ENCODE data around the gene CCNB1.
A peak's percentile ranks its signal among the peaks of the same experiment; 100 is the strongest.
"Not testable (repeated sequence)": the region's sequence is repeated elsewhere in the genome, so short reads cannot be mapped to it uniquely, and the experiment has no call there.

CCNB1 gene

GRCh38 chr5:69187342-69187741, 20.4 kb downstream of the CCNB1 start:
- DNase-seq: no peak

GRCh38 chr5:69188811-69189161, 21.8 kb downstream of the CCNB1 start:
- no peak for DNase-seq

- DNase-seq: peak; percentile 83 to 91
These were observed 22.5 kb downstream of the CCNB1 start, which contains the start of gene CENPH for GRCh38 chr5:69189162-69190086. Gene CENPH (plus strand): TSS chr5:69189583. CDS start chr5:69189635, 52 bp downstream.

- no peak for DNase-seq
These were observed 35.5 kb downstream of the CCNB1 start for GRCh38 chr5:69202497-69202896.

GRCh38 chr5:69206528-69207190, 39.7 kb downstream of the CCNB1 start:
- DNase-seq: no peak

- no peak for DNase-seq
These were observed 42.7 kb downstream of the CCNB1 start for GRCh38 chr5:69209602-69210001.

- no peak for DNase-seq
These were observed 44.2 kb downstream of the CCNB1 start for GRCh38 chr5:69211200-69211599.

GRCh38 chr5:69212022-69212421, 45.1 kb downstream of the CCNB1 start:
- DNase-seq: no peak

- no peak for DNase-seq
These were observed 46.7 kb downstream of the CCNB1 start for GRCh38 chr5:69213513-69214215.

- DNase-seq: no peak
These were observed 50.2 kb downstream of the CCNB1 start for GRCh38 chr5:69217151-69217511.

- peak; percentile 83 to 92 for DNase-seq
These were observed 50.9 kb downstream of the CCNB1 start for GRCh38 chr5:69217548-69218526.

GRCh38 chr5:69219939-69220338, 53.0 kb downstream of the CCNB1 start:
- no peak for DNase-seq

GRCh38 chr5:69220371-69220770, 53.4 kb downstream of the CCNB1 start:
- not testable (repeated sequence) for DNase-seq

- not testable (repeated sequence) for DNase-seq
These were observed 53.9 kb downstream of the CCNB1 start for GRCh38 chr5:69220833-69221232.

- DNase-seq: no peak
These were observed 57.6 kb downstream of the CCNB1 start for GRCh38 chr5:69224520-69224919.

GRCh38 chr5:69225860-69226259, 58.9 kb downstream of the CCNB1 start:
- DNase-seq: no peak
